Femur (tissue), 1 donor: ENCODE measurements around the gene METTL24.

ENCODE experiments used
- DNase-seq: peaks from one replicate; pipeline ENCODE4 v3.0.0-alpha.2; 2017

The METTL24 gene, protein sequence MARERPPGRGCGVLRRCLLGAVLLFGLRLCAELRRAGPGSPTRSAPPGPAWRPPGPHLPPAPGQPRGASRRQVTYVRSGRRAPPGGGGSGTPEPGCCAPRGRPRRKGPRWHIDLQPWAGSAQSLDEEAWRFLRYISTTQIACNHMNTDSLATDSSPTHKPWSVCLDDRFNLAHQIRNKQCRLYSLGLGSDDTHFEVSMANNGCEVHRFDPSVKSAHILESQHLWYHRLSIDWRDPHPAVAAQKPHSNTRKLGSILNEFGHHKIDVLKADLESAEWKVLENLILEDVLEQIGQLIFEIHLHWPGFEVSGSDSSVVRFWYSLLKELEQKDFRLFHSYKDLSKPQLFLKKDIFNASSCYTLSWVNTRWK

GRCh38 chr6:110357664-110358552 is at the start of gene METTL24:
Gene METTL24 (minus strand): TSS chr6:110358349. CDS start chr6:110358272, 77 bp downstream.
- peak; percentile 37 for DNase-seq

DNA sequence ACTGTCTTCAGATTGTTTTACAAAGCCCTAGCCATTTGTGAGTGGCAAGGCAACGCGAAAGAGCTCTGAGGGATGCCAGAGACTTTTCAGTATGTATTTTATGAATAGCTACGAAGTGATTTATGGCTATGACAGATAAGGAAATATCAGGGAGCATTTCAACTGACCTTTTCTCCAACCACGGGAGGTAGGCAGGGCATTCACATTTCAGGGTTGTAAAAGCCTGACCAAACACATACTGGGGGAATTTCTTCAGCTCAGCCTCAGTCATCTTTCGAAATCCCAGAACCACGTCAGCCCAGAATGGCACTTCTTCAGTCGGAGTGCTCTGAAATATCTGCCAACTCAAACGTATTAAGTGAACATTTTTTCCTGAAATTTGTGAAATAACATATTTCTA is 46.5 kb upstream of the METTL24 start:
- no peak for DNase-seq

DNA sequence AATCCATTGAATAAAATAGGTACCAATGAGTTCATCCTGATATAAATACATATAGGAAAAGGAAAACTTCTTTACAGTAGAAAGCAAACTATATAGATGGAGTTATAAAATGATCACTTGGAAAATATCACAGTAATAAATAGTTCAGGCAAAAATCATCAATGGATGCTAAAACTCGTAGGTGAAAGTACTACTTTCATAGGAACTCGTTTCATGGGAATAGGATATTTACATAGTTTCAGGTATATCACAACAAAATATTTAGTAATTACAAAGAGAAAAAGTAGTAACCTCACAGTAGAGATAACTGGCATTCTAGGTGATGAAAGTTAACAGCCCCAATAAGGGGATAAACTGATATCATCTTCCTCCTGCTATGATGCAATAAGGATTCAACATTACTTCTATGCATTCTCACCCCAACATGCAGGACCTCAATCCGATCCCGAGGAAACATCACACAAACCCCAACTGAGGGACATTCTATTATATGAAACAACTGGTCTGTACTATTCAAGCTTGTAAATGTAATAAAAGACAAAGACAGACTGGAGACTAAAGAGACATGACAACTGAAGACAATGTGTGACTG is 43.5 kb upstream of the METTL24 start:
- DNase-seq = no peak

- DNase-seq = no peak
Observed at GRCh38 chr6:110400208-110400607, 42.1 kb upstream of the METTL24 start.

- DNase-seq = no peak
Observed at GRCh38 chr6:110399219-110400071, 41.3 kb upstream of the METTL24 start.

- no peak for DNase-seq
Observed at GRCh38 chr6:110398778-110399177, 40.6 kb upstream of the METTL24 start.

DNA sequence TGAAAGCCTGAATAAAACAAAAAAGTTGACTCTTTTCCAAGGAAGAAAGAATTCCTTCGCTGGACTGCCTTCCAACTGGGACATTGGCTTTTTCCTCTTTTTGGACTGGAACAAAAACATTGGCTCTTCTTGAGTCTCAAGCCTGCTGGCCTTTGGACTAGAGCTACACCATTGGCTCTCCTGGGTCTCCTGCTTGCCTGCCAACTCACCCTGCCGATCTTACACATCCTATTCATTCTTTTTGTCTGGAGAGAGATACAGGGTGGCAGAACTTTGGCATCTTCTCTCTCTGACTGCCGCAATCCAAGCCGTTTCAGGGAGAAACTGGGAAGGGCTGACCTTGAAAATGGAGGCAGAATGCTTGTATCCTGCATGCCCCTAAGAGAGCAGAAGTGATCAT is 37.1 kb upstream of the METTL24 start:
- DNase-seq = no peak

- no peak for DNase-seq
Observed at GRCh38 chr6:110394409-110394808, 36.3 kb upstream of the METTL24 start.

GRCh38 chr6:110392727-110393126 is 34.6 kb upstream of the METTL24 start:
- DNase-seq = no peak

- DNase-seq = no peak
Observed at GRCh38 chr6:110390404-110390803, 32.3 kb upstream of the METTL24 start.

DNA sequence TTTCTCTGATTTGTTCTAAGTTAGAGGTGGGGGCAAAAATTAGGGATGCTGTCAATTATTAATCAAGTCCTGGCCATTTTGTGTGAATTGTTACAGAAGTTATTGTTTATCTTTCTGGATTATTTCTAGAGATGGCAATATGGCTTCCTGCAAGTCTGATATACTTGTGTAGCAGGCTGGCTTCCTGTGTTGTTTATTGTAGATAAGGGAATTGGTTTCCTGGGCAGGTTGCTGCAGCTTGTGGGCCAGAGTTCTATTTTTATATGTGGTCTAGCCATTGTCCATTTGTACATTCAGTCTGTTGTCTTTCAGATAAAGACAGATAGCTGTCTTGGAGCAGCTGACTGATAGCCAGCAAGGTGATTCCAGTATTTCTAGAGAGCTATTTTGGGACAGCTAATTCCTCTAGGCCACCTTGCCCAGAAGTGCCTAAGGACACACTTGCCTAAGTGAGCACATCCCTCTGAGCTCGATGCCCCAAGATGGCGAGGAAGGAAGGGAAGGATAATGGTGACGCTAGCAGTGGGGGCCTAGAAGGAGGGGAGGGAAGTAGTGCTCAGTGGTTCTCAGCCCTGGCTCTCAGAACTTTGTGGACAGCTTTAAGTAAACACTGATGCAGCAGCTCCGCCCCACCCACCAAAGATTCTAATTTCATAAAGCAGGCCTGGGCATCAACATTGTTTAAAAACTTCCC is 31.7 kb upstream of the METTL24 start:
- DNase-seq = no peak

GRCh38 chr6:110387986-110388385 is 29.8 kb upstream of the METTL24 start:
- no peak for DNase-seq

DNA sequence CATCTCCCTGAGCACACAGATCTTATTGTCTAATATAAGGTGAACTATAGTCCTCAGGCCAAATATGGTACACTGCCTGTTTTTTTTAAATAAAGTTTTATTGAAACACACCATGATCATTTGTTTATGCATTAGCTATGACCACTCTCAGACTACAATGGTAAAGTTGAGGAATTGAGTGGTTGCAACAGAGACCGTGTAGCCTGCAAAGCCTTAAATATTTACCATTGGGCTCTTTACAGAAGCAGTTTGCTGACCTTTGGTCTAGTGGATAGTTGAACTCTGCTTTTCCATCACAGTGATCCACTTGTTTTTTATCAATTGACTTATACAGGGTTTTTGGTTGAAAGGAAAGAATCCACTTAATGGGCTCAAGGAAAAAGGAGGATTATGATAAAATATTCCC is 27.3 kb upstream of the METTL24 start:
- DNase-seq = no peak

GRCh38 chr6:110378552-110378951 is 20.4 kb upstream of the METTL24 start:
- no peak for DNase-seq

- no peak for DNase-seq
Observed at GRCh38 chr6:110369066-110369465, 10.9 kb upstream of the METTL24 start.

- no peak for DNase-seq
Observed at GRCh38 chr6:110368284-110368683, 10.1 kb upstream of the METTL24 start.

GRCh38 chr6:110367825-110368224 is 9.7 kb upstream of the METTL24 start:
- no peak for DNase-seq

DNA sequence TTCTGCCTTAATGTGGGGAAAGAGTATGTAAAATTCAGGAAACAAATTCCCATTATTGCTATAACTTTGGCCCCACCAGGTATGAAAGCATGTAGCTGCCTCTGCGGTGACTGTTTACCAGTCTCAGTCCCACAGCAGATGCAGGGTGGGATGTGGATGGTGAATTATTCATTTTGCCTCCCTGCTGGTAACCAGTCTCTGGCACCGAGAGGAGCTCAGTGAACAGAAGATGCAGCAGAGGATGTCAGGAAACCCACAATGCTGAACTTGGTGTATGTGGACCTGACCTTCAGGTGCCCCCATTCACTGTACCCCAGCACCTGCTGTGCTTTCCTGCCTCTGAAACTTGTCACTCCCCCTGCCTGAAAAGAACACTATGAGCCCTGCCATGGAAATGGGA is 8.8 kb upstream of the METTL24 start:
- DNase-seq = no peak

DNA sequence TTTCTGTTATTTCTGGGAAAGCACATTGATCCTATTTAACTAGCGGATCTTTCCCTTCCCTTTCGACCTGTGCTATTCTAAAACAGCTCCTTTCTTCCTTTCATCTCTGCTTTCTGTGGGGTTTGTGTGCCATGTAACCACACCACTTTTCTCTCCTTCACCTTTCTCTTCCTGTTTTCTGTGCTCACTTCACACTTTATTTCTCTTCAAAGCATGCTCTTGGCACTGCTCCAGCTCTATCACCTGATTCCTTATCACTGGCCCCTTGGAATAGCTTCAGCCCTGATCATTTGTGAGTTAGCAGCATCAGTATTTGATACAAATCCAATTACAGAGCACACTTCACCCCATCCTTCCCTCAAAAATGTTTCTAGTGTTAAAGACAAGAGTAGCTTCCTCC is 8.1 kb upstream of the METTL24 start:
- no peak for DNase-seq

DNA sequence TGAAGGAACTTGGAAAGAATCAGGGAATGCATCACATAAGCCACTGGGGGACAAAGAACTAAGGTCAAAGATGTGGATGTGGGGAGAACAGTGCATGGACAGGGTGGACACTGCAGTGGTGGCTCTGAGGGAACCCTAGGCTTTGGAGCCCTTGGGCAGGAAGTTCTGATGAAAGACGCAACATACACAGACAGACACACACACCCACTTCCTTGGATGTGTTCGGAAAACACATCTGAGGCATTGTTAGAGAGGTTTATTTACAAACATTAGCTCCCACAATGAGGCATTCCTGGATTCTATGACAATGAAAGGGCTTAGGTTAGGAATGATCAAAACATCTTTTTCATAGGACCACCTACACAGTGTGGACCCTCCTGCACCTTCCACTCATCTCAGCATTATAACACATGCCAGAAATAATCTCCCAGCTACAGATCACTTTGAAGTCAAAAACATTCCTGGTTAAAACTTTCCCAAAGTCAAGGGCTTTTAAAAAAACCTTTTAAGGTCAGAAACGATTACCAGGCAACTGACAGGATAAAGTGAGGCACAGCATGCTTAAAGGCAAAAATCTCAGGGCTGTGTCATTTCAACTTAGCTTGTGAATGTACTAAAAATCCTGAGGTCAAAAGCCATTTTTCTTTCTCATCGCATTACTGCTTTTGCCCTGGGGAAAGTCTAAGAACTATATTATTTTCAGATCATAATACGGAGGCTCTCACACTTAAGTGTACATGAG is 6.4 kb upstream of the METTL24 start:
- no peak for DNase-seq

DNA sequence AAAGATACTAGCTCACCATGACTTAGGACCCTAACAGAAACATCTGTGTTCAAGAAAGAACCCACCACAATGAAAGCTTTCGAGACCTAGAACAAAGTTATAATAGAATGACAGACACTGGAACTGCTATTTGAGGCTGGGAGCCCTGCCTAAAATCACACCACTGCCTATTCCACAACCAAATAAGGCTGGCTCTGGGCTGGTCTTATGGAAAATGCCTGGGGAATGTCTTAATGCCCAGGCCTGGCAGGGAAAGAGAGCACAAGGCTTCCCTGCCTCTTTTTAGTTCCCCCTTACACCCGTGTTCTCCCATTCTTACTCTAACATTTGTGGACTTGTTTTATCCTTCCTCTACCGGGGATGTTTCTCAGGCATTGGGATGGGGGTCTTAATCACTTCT is 5.6 kb upstream of the METTL24 start:
- DNase-seq = peak; percentile 54
